Left ventricle myocardium superior (tissue), 1 donor: Measurements from ENCODE around the gene CHI3L1. TPM values are rescaled to one million over a fixed set of nuclear protein-coding genes. Genes with fewer than 3 reads are reported as not detected.

Source experiments
- ATAC-seq: fragments of 200-7000 bp; cut with Tn5 transposase; one replicate; pipeline ENCODE4 v1.9.1; 2020; ENCODE audit warnings: mild to moderate bottlenecking, moderate library complexity
- DNase-seq: peaks from one replicate; pipeline ENCODE4 v3.0.0-alpha.2; 2020
- intact Hi-C: fragments of 100-400 bp; cut with micrococcal nuclease; formaldehyde crosslinking; loops from one replicate; pipeline ENCODE4 v1.11.0; 2022
- total RNA-seq: library from RNA; stranded (reverse); fragmentation: NEBNext Ultra II Directional; extraction: Animal tissue kit (Norgen Biotek cat#: 25700); gene quantifications from one replicate; pipeline ENCODE4 v1.2.1, GENCODE V29; 2021
- donor health status: DM: no; HTN: yes; CAD: no; lungs with severe emphysema.

CHI3L1 gene
- total RNA-seq, 1 donor from 2014 or later, result 1.0 TPM

DNA sequence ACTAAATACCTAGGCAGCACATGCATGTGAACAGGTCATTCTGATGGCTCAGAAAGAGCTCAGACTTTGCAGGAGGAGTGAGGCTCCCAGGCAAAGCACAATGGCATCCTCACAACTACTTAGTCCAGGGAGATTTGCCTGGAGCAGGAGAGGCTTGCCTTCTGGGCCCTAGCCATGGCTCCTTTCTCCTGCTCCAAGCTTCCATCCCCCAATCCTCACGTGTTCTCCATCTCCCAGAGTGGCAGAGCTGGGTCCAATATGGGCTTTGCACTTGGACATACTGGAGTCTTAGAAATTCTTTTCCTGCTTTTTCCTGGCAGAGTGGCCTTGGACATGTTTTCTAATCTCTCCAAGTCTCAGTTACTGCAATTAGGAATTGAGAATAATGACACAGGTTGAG is 26.7 kb downstream of the CHI3L1 start:
- ATAC-seq (no peak), DNase-seq (no peak)
- intact Hi-C loops, result no loop called here

DNA sequence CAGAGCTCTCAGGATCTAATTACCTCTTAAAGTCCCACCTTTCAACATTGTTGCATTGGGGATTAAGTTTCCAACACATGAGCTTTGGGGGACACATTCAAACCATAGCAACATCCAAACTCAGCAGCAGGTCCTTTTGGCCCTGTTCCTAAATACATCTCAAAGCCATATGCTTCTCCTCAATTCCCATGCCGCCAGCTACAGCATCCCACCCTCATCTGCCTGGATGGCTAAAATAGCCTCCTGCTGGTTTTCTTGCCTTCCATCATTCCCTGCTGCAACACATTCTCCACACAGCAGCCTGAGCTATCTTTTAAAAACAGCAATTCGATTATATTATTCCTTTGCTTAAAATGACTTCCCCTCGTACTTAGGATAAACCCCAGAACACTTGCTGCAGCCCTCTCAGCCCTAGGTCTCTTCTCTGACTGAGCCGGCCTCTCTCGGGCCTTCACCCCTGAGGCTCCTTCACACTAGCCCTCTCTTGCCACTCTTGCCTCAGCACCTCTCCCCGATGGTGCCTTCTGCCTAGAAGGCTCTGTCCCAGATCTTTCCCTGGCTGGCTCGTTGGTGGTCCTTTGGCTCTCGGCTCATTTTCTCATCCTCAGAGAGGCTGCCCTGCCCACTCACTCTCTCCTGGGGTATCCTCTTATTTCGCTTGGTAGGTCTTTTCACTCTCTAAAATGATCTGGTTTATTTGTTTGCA is 27.4 kb downstream of the CHI3L1 start:
- intact Hi-C loops, result no loop called here
- no peak for ATAC-seq
- DNase-seq, result no peak

DNA sequence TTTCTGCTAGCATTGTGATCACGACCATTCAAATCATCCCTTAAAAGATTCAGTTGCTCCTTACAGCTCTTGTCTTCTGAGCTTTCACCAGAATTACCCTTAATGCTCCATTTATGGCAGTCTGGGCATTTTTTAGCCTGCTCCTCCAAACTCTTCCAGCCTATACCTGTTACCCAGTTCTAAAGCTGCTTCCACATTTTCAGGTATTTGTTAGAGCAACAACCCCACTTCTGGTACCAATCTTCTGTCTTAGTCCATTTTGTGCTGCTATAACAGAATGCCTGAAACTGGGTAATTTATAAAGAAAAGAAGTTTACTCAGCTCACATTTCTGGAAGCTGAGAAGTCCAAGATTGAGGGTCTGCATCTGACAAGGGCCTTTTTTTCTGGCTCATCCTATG is 28.1 kb downstream of the CHI3L1 start:
- intact Hi-C loops, result no loop called here
- DNase-seq (no peak), ATAC-seq (no peak)

DNA sequence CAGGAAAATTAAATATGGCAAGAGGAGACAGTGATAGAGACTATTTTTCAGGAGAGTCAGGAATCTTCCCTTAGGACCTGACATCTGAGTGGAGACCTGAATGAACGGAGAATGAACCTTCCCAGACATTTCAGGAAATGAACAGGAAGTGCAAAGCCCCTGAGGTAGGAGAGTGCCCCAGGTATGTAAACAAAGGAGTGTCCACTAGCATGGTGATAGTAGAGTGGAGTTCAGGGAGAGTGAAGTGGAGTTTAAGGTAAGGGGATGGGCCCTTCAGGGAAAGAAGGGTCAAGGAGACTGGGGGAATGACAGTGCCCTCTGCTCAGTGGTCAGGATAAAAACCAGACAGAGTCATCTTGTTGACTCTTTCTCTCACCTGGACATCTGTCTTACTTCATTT is 30.2 kb downstream of the CHI3L1 start:
- DNase-seq (no peak), ATAC-seq (no peak)
- intact Hi-C loops, result no loop called here

DNA sequence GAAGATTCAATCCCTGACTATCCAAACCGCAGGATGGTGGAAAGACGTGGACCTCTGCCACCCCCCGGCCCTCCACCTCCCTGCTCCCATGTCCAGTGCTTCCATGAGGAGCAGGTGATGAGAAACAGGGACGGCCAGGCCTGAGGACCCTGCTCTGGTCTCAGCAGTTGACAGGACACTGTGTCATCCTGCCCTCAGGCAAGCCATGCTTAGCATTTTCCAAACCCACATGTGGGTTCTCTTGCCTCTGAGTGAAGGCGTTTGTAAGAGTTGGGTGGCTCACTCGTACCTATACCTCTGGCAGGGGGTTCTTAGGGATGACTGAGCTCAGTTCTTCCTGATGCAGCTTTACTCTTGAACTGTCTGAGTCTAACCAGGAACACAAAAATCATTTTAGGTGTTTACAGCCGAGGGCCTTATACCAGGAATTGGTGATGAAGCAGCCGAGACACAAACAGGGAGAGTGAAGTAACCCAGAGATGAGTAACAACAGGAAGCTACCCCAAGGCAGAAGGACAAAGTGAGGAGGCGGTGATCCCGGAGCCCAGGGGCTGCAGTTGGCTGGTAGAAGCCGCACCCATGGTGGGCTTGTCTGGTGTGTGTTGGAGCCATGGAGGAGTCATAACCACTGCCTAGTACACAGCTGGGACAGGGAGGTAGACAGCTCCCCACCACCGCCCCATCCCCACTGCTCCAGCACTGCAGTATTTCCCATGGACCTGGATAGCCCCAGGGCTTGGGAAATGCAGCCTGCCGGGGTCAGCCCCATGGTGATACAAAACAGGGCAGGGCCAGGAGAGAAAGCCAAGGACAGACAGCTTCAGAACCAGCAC is 32.3 kb downstream of the CHI3L1 start:
- intact Hi-C loops, result no loop called here
- DNase-seq (no peak), ATAC-seq (no peak)

DNA sequence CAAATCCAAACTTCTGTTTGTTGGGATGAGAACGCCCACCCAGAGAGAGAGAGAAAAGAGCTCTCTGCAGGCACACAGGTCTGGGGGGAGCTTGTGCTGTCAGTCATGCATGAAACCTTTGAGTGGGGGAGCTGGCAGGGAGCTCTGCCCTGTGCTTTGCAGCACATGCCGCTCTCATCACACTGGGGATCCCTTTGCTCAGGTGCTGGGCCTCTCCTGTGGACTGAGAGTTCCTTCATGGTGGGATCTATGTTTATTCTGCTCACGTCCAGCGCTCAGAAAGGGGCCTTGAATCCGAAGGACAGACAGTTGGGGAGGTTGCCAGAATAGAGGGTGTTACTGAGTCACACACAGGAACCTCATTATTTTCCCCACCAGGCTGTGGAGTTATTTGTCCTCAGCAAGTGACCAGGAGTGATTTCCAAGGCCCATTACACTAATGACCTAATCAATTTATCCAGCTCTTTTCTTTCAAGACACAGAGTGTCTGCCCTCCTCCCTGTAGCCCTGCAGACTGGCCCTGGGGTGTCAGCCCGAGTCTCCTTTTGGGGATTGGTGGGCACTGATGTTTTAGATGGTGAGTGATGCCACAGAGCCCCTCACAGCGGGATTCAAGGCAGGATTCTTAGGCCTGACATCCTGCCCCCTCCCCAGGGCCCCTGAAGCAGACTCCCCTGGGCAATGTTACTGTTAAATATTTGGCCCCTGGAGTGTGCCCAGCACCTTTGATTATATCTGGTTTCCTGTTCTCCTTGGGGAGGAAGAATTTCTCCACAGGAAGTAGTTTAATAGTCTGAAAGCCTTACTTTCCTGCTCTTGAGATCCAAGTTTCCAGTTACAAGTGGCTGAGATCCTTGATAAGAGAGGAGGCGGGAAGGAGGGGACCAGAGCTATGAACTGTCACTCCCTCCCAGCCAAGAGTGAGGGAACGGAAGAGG is 33.2 kb downstream of the CHI3L1 start:
- intact Hi-C loops, result no loop called here
- ATAC-seq, result no peak

DNA sequence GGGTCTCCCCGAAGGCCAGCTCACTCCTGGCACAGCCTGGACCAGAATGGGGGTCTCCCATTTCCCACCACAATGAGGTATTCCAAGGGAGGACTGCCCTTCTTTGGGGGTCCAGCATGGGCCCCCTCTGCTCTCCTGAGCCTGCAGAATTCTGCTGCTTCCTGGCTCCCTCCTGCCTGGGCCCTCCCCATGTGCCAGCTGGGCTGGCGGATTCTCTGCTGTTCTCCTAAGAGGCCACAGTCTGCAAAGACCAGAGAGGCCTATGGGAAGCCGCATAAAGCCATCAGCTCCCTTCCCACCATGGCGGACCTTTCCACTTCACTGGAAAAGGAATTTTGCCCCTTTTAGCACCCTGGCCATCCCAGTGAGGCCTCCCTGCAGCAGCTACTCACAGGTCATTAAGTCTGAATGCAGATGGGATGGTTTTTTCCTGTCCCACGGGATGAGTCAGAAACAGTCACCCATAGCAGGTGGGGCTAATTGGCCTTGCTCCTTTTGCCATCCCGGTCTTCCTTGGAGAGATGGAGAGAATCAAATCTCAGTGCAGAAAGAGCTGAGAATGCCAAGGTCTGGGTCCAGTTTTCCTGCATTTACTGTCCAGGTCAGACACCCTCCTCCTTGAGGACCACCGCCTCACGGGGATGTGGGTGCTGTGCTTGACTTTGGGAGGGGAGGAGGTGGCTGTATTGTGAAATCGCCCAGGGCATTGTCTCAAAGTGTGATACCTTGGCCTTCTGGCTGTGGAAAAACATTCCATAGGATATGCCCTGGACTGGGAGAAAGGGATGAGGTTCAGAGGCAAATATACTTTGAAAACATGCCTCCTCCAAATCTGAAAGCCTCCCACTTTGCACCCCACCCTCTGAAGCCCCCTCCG is 34.1 kb downstream of the CHI3L1 start:
- DNase-seq (no peak), ATAC-seq (no peak)
- intact Hi-C loops, result no loop called here

More for the DNA sequence above, 33.2 kb downstream of the CHI3L1 start:
- no peak for DNase-seq

DNA sequence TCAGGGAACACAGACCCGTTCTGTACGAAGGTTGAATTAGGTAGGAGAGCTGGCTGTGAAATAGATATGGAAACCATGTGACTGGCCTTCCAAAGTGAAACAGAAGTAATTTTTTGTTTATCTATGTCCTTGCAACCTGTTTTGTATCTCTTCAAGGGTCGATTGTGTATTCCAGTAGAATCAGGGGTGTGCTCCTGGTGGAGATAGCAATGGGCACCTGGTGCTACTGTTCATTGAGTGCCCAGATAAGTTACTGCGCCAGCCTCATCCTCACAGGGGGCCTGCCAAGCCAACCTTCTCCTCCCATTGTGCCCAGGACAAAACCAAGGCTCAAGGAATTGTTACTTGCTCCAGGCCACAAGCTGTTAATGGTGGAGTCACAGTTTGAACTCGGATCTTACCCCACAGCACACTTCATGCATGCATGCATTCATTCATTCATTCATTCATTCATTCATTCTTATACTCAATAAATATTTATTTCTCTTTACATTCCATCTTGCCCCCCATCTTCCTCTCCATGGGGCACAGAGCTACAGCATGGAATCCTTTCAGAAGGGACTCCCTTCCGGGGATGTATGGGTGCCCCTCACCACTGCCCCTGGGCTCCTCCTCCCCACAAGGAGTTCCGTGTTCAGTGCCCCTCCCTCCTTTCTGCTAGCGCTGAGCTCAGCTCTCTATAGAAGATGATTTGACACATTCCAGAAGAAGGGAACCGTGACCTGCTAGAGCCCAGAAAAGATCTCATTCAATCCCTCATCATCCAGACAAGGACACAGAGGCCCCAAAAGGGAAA is 34.9 kb downstream of the CHI3L1 start:
- ATAC-seq (no peak), DNase-seq (no peak)
- intact Hi-C loops, result no loop called here

DNA sequence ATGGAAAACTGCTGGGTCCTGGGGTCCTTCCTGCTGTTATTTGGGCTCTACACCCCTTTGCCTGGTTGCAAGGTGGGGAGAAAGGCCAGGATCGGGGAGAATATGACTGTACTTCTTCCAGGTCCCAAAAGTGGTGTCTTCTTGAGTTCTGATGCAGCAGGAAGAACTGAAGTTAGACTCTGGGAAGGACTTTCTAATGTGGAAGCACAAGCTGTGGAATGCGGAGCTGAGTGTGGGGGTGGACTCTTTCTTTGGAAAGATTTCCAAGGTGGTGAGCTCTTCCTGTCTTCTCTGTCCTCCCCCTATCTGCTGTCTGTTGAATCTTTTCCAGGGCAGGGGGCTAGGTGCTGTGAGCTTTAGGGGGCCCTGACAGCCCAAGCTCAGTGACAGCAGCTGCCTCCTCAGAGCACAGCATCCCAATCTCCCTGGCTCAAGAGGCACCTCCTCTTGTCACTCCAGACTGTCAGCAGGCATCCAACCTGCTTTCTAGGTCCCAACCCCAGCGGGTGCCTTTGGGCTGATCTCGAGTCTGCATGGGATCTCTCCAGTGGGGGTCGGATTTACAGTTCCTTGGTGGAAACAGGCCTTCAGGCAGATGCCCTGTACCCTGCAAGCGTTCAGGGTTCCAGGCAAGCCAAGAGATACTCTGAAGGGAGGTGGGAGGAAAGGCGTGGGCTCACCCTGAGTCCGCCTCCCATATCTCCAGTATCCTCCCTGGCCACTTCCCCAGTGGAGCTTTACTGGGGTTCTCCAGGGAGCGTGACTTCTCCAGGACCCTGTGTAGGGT is 35.8 kb downstream of the CHI3L1 start:
- intact Hi-C loops, result no loop called here
- DNase-seq (no peak), ATAC-seq (no peak)

DNA sequence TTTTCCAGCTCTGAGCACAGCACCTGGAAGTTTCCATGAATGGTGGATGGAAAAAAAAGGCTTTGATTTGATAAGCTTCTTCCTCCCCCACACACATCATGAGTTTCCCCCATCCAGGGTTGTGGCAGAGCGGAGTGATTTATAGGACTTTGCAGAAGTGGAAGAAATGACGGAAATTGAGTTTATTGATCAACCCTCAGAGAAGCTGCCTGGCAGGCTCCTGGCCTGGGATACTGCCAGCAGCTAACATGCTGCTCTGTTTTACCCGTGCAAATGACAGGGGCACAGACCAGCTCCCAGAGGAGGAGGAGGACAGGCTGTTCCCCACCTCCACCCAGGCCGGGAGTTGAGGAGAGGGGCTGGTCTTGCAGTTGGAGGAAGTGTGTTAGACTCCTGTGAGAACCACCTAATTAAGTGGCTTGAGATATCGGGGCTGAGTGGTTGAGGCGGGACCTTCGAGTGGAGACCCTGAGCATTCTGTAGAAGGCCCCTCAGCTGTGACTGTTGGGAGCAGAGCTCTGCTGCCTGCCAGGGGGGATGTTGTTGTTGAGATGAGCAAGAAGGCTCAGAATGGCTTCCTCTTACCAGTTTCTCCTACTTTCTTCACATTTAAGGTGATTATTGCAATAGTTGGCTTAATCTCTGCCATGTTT is 37.2 kb downstream of the CHI3L1 start:
- intact Hi-C loops, result no loop called here
- ATAC-seq (no peak), DNase-seq (no peak)

DNA sequence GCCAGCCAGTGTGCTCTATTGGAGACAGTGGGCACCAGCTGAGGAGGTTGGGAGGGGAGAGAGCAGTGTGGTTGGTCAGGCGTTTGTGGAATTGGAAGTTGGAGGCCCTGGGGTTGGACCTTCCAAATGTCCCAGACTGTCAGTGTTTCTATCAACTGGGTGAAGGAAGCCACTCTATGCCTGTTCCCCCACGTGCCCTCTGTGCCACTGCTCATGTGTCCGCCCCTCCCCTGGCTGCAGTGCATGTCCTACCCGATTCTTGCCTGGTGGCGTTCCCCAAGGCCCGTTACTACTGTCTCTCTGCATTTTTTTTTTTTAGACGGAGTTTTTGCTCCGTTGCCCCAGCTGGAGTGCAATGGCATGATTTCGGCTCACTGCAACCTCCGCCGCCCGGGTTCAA is 37.9 kb downstream of the CHI3L1 start:
- intact Hi-C loops, result no loop called here
- no peak for DNase-seq
- no peak for ATAC-seq

DNA sequence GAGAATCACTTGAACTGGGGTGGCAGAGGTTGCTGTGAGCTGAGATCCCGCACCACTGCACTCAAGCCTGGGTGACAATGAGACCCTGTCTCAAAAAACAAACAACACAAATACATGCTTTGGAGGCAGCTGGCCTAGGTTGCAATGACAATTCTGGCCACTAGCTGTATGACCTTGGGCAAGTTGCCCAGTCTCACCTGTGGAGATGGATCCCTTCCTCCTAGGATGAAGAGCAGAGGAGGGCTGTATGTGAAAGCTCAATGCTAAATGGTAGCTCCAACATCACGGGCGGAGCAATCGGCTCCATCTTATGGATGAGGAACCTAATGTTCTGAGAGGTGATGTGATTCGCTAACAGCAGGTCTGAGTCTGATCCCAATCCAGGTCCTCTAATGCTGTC is 38.4 kb downstream of the CHI3L1 start:
- no peak for ATAC-seq
- intact Hi-C loops, result no loop called here
- no peak for DNase-seq

DNA sequence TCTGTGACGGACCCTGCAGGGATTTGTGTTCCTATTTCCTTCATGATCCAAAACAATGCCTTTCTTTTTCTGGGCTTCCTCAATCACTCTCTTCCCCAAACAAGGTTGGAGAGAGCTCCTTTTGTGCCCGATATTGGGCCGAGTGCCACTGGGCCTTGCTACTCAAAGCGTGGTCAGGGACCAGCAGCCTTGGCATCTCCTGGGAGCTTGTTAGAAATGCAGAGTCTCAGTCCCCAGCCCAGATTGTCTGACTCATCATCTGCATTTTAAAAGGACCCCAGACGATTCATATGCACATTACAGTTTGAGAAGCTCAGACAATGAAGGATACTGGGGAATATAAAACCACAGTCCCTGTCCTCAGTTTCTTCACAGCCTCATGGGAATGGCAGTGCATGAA is 39.1 kb downstream of the CHI3L1 start:
- DNase-seq (no peak), ATAC-seq (no peak)
- intact Hi-C loops, result no loop called here

DNA sequence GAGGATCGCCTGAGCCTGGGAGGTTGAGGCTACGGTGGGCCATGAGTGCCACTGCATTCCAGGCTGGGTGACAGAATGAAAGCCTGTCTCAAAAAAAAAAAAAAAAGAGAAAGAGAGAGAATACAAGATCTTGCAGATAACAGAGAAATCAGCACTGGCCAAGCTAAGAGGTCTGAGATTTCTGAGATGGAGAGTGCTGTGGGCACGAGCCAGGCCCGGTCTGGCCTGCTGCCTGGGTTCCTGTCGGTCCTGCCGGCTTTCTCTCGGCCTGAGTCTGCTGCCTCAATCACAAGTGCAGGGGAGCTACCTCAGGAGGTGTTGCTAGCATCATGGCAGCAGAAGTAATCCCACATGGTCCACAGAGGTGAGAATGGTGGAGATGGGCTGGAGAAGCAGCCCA is 40.0 kb downstream of the CHI3L1 start:
- DNase-seq, result no peak

DNA sequence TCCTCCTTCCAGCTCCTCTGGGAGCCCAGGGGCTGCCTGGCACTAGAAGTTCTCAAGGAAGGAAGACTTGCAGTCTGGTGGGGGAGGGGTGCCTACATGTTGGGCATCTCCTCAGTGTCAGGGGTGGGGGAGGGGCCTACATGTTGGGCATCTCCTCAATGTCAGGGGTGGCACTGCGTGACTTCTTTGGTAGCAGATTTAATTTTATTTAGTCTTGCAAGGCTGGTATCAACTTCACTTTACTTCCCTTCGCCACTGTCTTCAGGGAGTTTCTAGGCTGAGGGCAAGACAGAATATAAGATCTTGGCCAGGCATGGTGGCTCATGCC is 40.5 kb downstream of the CHI3L1 start:
- intact Hi-C loops, result no loop called here
- DNase-seq (no peak), ATAC-seq (no peak)

More for the DNA sequence above, 40.0 kb downstream of the CHI3L1 start:
- ATAC-seq, result no peak
- intact Hi-C loops, result no loop called here

DNA sequence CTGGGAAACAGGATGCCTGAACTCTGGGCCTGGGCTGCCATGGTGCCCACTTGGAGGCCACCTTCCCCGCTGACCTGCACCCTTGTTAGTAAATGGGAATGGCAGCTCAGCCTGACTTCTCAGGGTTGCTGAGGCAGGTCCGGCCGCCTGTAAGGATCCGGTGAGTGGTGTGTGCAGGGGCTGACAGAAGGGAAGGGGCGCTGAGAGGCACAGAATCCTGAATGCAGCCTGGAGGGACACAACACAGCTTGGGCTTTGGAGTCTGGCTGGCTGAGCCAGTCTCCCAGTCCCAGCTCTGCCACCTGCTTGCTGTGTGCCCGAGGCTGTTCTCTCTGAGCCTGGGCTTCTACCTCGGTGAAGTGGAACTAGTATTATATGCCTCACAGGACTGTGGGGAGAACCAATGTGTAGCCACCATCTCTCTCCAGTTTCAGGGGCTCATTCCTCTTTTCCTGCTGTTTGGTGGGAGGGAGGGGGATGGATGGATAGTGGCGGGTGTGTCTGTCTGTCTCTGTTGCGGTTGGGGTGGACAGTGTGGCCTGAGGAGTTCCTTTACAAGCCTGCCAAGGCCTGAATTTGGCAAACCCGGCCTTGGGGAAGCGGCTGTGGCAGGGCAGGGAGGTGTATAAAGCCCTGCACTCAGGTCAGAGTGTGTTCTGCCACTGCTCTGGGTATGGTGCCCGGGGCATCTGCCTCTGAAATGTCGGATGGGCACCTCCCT is 41.0 kb downstream of the CHI3L1 start:
- DNase-seq, result no peak
- no peak for ATAC-seq
- intact Hi-C loops, result no loop called here
